Uterus (tissue), 4 donors: ENCODE results near the gene DDT. TPM values are rescaled to one million over a fixed set of nuclear protein-coding genes. Genes with fewer than 3 reads are reported as not detected.
"Not testable (repeated sequence)": the region's sequence is repeated elsewhere in the genome, so short reads cannot be mapped to it uniquely, and the experiment has no call there.

ENCODE experiments used
- DNase-seq, 2 donors: peaks; one replicate each; pipeline ENCODE4 v3.0.0-alpha.2; 2019 to 2020
- H3K27ac ChIP-seq, 2 donors: fragments of 200-600 bp; sonication (generic); 1 replicate in 1 of 2; 2 replicates in 1 of 2; pipeline ENCODE4 v1.5.1; 2016 to 2018
- H3K27me3 ChIP-seq, 2 donors: fragments of 200-600 bp; sonication (generic); one replicate each; pipeline ENCODE4 v1.5.1; 2018 to 2019; ENCODE audit warnings: control low read depth in 1 of 2
- H3K36me3 ChIP-seq, 2 donors: fragments of 200-600 bp; sonication (generic); one replicate each; pipeline ENCODE4 v1.5.1; 2019; ENCODE audit warnings: control low read depth in 1 of 2
- H3K4me1 ChIP-seq, 2 donors: fragments of 200-600 bp; sonication (generic); one replicate each; pipeline ENCODE4 v1.5.1; 2018 to 2019; ENCODE audit warnings: control low read depth in 1 of 2
- H3K4me3 ChIP-seq, 2 donors: fragments of 200-600 bp; sonication (generic); 1 replicate in 1 of 2; 2 replicates in 1 of 2; pipeline ENCODE4 v1.5.1; 2018 to 2019; ENCODE audit warnings: mild to moderate bottlenecking in 1 of 2
- H3K9me3 ChIP-seq, 2 donors: fragments of 200-600 bp; sonication (generic); one replicate each; pipeline ENCODE4 v1.5.1; 2019; ENCODE audit warnings: control low read depth in 1 of 2
- POLR2A ChIP-seq, 2 donors: fragments of 450-650 bp; IDR thresholded peaks; one replicate each; pipeline ENCODE4 v1.6.1; 2016; ENCODE audit warnings: antibody characterized with exemption in 2 of 2, mild to moderate bottlenecking in 1 of 2, moderate library complexity in 1 of 2
- intact Hi-C: fragments of 100-400 bp; cut with DNase I; formaldehyde crosslinking; loops from one replicate; pipeline ENCODE4 v1.15.1; 2023; ENCODE audit warnings: low total_unique reads
- total RNA-seq, 4 donors: library from RNA; depleted of rRNA in 3 of 4; stranded (reverse); fragments of >200 nt in 3 of 4; gene quantifications; one replicate each; pipeline versions ENCODE4 v1.1.0 to v1.2.4, GENCODE V29; 2014 to 2023
- TF ChIP-seq, protein P1 (sequence below), 4 experiments: fragments of 200-600 bp in 2 of 4; fragments of 450-650 bp in 2 of 4; sonication (generic) in 2 of 4; IDR thresholded peaks; one replicate each; pipeline ENCODE4 v1.5.1; 2016 to 2019; ENCODE audit warnings: antibody characterized with exemption in 4 of 4, mild to moderate bottlenecking in 2 of 4, moderate library complexity in 1 of 4
- donor health status: DM: yes; HTN: yes; CAD: no.

The DDT gene
- total RNA-seq, 4 donors from 2014 or later = 26.5 to 58.7 (median 48.0) TPM

DNA sequence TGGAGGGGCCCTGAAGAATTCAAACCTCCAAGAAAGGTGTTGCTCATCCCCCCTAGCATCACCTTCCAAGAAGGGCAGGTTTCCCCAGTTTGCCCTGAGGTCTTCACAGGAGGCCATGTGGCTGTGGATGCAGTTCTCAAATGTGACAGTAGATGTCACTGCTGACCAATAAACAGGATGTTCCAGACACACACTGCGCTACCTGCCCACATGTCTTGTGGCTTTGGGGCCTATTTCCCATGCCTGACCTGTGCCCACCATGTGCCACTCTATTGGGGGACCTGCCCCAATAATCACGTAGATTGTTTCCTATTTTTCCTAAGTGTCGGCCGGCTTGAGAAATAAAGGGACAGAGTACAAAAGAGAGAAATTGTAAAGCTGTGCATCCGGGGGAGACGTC, 10.2 kb upstream of the DDT start:
- DNase-seq = no peak
- Histone ChIP-seq H3K4me3 (no peak overlapping the region), H3K27ac (no peak overlapping the region), H3K9me3 (no peaks in the 10 kb centered on the region), H3K4me1 (no peaks in the 10 kb centered on the region), H3K27me3 (no peaks in the 10 kb centered on the region), H3K36me3 (no peaks in the 10 kb centered on the region)
- intact Hi-C loops = no loop called here
- TF ChIP-seq POLR2A (IDR thresholded peaks at IDR 0.05) = no peak
- TF ChIP-seq, protein P1, sequence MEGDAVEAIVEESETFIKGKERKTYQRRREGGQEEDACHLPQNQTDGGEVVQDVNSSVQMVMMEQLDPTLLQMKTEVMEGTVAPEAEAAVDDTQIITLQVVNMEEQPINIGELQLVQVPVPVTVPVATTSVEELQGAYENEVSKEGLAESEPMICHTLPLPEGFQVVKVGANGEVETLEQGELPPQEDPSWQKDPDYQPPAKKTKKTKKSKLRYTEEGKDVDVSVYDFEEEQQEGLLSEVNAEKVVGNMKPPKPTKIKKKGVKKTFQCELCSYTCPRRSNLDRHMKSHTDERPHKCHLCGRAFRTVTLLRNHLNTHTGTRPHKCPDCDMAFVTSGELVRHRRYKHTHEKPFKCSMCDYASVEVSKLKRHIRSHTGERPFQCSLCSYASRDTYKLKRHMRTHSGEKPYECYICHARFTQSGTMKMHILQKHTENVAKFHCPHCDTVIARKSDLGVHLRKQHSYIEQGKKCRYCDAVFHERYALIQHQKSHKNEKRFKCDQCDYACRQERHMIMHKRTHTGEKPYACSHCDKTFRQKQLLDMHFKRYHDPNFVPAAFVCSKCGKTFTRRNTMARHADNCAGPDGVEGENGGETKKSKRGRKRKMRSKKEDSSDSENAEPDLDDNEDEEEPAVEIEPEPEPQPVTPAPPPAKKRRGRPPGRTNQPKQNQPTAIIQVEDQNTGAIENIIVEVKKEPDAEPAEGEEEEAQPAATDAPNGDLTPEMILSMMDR (IDR thresholded peaks at IDR 0.05) = peak in 2 of 4 experiments; percentile 38 to 41

DNA sequence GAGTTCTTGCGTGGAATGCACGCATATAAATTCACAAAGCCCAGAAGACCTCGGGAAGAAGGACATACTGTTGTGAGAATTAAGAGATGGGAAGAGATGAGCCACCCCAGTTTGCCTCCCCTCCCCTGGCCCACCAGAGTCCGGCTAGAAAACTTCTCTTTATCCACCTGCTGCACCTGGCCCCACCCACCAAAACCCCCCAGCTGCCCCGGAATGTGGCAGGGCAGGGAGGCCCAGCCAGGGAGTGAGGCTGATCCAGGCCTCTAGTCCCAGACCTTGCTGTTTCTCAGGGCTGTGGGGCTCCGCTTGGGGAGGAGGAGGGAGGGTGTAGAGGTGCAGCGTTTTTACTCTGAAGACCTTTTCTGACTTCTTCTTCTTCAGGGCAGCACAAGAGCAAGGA, 6.3 kb upstream of the DDT start:
- H3K27me3 ChIP-seq, H3K9me3 ChIP-seq, H3K4me3 ChIP-seq, H3K27ac ChIP-seq, H3K36me3 ChIP-seq, H3K4me1 ChIP-seq, DNase-seq, intact Hi-C loops: not testable (repeated sequence)

DNA sequence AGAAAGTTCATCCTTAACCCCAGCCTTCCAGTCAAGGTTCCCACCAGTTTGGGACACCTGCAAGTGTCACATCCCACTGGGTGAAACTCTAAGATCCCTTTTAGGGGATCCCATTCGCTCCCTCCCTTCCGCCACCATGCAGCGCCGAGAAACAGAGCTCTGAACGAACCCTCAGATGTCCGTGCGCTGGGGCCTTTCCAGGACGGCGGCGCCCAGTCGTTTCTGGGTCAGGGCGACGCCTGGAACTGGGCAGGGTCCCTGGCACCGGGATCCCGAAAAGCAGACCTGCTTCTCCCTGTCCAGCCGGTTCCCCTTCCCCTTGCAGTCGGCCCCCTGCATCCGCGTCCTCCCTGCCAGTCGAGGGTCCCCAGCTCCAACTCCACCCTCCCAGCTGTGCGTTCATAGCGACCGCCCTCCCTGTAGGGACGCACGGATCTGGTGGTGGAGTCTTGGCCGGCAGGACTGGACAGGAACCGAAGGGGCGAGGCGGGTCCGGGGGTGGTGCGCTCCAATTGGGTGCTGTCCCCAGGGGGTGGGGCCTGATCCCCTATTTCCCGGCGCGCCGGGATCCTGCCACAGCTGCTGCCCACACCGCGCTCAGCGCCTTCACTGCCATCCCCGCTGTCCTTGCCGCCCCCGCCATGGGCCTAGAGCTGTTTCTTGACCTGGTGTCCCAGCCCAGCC, 5.5 kb upstream of the DDT start, which contains the start of gene GSTT2:
TSS of gene GSTT2 (plus strand) at position 578 of the 684 bp plus-strand sequence.
- H3K4me1 ChIP-seq, H3K36me3 ChIP-seq, H3K9me3 ChIP-seq, H3K27ac ChIP-seq, intact Hi-C loops, H3K27me3 ChIP-seq, DNase-seq, H3K4me3 ChIP-seq: not testable (repeated sequence)

DNA sequence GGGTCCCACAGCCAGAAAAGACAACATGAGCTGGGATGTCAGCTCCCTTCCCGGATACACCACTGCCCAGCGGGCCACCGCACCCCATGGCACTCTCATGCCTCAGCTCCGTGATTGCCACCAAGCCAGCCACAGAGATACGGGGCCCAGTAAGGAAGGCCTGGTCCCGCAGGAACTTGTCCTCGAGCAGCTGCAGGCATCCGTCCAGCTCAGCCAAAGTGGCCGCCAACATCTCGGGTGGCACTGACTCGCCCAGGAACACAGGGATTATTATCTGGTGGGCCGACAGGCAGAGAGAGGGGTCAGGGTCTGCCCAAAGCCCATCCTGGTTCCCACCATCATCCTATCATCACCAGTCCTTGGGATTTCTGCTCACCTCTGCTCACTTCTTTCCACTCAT, 3.1 kb upstream of the DDT start:
- H3K36me3 ChIP-seq, DNase-seq, H3K4me3 ChIP-seq, intact Hi-C loops, H3K27ac ChIP-seq, H3K4me1 ChIP-seq, H3K9me3 ChIP-seq, H3K27me3 ChIP-seq: not testable (repeated sequence)

DNA sequence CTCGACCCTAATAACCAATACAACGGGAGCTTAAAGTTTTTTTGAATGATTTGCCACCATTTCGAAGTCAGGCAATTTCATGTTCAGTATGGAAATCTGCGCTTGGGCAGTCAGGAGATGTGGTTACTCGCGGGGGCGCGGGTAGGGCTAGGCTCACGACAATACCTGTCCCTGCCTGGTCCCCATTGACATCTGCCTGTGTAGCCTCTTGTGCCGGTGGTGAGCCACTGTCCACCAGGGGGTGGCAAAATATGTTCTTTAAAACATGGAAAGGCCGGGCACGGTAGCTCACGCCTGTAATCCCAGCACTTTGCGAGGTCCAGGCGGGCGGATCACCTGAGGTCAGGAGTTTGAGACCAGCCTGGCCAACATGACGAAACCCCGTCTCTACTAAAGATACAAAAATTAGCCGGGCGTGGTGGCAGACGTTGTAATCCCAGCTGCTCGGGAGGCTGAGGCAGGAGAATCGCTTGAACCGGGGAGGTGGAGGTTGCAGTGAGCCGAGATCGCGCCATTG, 653 bp upstream of the DDT start:
- not testable (repeated sequence) for H3K4me1 ChIP-seq, H3K9me3 ChIP-seq, DNase-seq, H3K36me3 ChIP-seq, H3K4me3 ChIP-seq, H3K27me3 ChIP-seq, H3K27ac ChIP-seq
- intact Hi-C loops = loop anchor here (5.0 kb wide), 1 partner anchor 48 kb away; no protein-coding TSS in a partner anchor

DNA sequence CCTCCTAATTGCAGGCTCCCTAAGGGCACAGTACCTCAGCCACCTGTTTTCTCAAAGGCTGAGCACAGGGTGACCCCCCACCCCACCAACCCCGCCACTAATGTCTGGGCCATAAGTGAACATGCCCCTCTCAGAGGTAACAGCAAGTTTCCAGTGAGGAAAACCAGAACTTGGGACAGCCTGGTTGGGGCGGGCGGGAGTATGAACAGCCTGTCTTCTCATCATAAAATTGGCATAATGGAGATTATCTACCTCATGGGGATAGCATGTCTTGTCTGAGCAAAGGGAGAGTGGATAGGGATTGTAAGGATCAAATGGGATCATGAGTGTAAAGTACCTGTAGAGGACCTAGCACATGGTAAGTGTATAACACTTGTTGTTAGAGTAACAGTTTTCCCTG, 2.3 kb downstream of the DDT start:
- H3K4me1 ChIP-seq, H3K9me3 ChIP-seq, DNase-seq, H3K27ac ChIP-seq, H3K27me3 ChIP-seq, H3K4me3 ChIP-seq, H3K36me3 ChIP-seq: not testable (repeated sequence)
- intact Hi-C loops = loop anchor here (5.0 kb wide), 1 partner anchor 45 kb away; no protein-coding TSS in a partner anchor

DNA sequence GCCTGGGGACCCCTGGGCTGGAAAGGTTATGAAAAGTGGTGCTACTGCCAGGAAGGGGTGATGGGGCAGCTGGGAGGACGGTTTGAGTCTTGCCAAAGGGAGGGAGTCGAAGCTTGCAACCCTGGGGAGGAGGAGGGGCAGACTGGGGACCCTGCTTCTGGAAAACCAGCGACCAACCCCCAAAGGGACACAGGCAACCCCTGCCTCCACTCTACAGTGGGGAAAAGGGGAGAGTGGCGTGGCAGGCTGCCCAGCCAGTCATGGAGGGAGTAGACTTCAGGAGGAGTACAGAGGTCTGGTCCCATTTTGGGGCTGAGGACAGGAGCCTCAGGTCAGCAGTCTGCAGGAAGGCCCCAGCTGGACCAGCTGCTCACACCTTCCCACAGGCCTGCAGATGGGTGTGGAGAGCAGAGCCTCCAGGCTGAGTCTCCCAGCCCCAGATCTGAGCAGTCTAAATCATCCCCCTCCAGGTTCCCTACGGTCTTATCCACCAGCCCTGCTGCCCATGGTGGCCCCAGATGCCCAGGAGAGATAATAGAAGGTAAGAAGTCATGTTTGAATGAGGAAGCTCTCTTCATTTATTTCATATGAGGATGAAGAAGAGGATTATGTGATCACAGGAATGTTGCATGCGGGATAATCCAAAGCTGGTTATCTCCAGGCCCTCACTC, 3.3 kb downstream of the DDT start:
- no peak for TF ChIP-seq POLR2A (IDR thresholded peaks at IDR 0.05)
- TF ChIP-seq, protein P1 (IDR thresholded peaks at IDR 0.05) = no peak
- Histone ChIP-seq H3K9me3 (no peaks in the 10 kb centered on the region), H3K27me3 (no peaks in the 10 kb centered on the region), H3K4me3 (no peak overlapping the region), H3K27ac (no peak overlapping the region), H3K4me1 (no peaks in the 10 kb centered on the region), H3K36me3 (no peaks in the 10 kb centered on the region)
- intact Hi-C loops = loop anchor here (5.0 kb wide), 1 partner anchor 44 kb away; no protein-coding TSS in a partner anchor
- no peak for DNase-seq
